Activated CD8-positive, alpha-beta memory T cell treated with anti-CD3 and anti-CD28 coated beads, Interleukin-2, amount 10 ng/mL, durations not matched to agents 7 days and 5 days (primary cell): ENCODE measurements around the gene GCNT2. TPM values are rescaled to one million over a fixed set of nuclear protein-coding genes. Genes with fewer than 3 reads are reported as not detected.
"Not testable (repeated sequence)": the region's sequence is repeated elsewhere in the genome, so short reads cannot be mapped to it uniquely, and the experiment has no call there.

Experiments
- ATAC-seq: fragments of 150-1000 bp; cut with Tn5 transposase; one replicate; pipeline ENCODE4 v1.10.0; 2021; ENCODE audit warnings: moderate library complexity
- CTCF ChIA-PET: fragments of 350-600 bp; sonication (Branson Sonifier 250); formaldehyde crosslinking; loops from one replicate; lab custom pipeline; 2021; ENCODE audit warnings: antibody characterized with exemption; lab: Charles Lee
- DNase-seq: peaks from one replicate; pipeline ENCODE4 v3.0.0-alpha.2; 2020
- H3K27ac Mint-ChIP-seq: one replicate; pipeline ENCODE4 v1.8.0; 2021; ENCODE audit warnings: mild to moderate bottlenecking, mixed read lengths
- H3K27me3 Mint-ChIP-seq: one replicate; pipeline ENCODE4 v1.8.0; 2021; ENCODE audit warnings: mixed read lengths
- H3K36me3 Mint-ChIP-seq: one replicate; pipeline ENCODE4 v1.8.0; 2021; ENCODE audit warnings: mild to moderate bottlenecking, mixed read lengths
- H3K4me1 Mint-ChIP-seq: one replicate; pipeline ENCODE4 v1.8.0; 2021; ENCODE audit warnings: mixed read lengths
- H3K4me3 Mint-ChIP-seq: one replicate; pipeline ENCODE4 v1.8.0; 2021; ENCODE audit warnings: mild to moderate bottlenecking, moderate library complexity, mixed read lengths
- H3K9me3 Mint-ChIP-seq: one replicate; pipeline ENCODE4 v1.8.0; 2022; ENCODE audit warnings: low read depth, mixed read lengths
- total RNA-seq, 2 experiments: library from RNA; stranded (reverse); gene quantifications; one replicate each; pipeline ENCODE4 v1.2.3, GENCODE V29; 2021

Gene GCNT2
- 1 to 10 TPM; 2.2 to 4.3 TPM for total RNA-seq

DNA sequence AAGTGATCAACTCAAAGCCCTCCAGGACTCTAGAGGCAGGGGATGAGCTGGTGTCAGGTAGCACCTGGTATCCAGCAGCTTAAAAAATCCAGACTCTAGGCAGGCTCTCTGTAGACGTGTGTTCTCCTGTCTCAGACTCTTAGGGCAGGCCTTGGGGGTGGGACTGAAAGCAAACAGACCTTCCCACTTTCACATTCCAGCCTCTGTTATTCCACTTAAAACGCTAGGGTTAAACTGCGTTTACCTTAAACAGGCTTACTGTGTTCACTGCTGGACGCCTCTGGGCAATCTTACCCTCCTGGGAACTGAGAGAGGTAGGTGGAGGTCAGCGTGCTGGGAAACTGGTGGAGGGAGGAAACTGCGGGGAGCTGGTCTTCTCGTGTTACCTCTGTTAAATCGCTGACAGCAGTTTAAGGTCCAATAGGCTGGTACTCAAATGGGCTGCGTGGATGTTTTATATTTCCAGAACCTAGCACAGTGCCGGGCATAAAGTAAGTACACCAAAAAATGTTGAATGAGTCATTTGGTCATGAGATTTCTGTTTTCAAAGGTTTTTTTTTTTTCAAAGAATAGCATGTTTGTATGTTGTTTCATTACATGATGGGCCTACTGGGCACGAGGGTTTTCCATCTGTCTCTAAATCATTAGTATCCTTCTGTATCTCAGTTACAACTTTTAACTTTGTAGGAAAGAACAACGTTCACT lies at the start of gene GCNT2:
TSS of gene GCNT2 (plus strand) at position 248 of the 705 bp plus-strand sequence. CDS start 7,561 bp downstream, outside the sequence.
- Mint-ChIP-seq H3K27ac (no peak within 1 kb of the TSS), H3K36me3 (no peaks in the 10 kb centered on the region), H3K4me1 (peaks cover 3% of the 10 kb centered on the region), H3K4me3 (no peak within 1 kb of the TSS), H3K27me3 (peaks cover 12% of the 10 kb centered on the region), H3K9me3 (no peaks in the 10 kb centered on the region)
- no peak for DNase-seq
- CTCF ChIA-PET = interaction anchor here (1.0 to 1.3 kb wide), 2 partner anchors 10 to 18 kb away, joined by 4 to 9 read pairs; no protein-coding TSS in a partner anchor
- ATAC-seq = no peak

DNA sequence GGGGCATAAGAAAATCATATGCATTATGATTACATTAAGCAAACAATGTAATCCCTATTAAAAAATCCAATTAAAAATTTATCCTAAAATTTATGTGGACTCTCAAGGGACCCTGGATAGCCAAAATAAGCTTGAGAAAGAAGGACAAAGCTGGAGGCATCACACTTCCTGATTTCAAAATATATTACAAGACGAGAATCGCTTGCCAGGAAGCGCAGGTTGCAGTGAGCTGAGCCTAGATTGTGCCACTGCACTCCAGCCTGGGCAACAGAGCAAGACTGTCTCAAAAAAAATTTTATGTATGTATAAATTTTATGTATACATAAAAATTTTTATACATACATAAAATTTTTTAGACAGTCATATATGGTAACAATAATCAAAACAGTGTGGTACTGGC lies 48.5 kb upstream of the GCNT2 start:
- Mint-ChIP-seq H3K36me3 (no peaks in the 10 kb centered on the region), H3K27ac (no peak overlapping the region), H3K4me1 (no peaks in the 10 kb centered on the region), H3K9me3 (no peaks in the 10 kb centered on the region), H3K4me3 (no peak overlapping the region), H3K27me3 (peaks cover 19% of the 10 kb centered on the region)
- CTCF ChIA-PET = no interaction called here
- DNase-seq (no peak), ATAC-seq (no peak)

DNA sequence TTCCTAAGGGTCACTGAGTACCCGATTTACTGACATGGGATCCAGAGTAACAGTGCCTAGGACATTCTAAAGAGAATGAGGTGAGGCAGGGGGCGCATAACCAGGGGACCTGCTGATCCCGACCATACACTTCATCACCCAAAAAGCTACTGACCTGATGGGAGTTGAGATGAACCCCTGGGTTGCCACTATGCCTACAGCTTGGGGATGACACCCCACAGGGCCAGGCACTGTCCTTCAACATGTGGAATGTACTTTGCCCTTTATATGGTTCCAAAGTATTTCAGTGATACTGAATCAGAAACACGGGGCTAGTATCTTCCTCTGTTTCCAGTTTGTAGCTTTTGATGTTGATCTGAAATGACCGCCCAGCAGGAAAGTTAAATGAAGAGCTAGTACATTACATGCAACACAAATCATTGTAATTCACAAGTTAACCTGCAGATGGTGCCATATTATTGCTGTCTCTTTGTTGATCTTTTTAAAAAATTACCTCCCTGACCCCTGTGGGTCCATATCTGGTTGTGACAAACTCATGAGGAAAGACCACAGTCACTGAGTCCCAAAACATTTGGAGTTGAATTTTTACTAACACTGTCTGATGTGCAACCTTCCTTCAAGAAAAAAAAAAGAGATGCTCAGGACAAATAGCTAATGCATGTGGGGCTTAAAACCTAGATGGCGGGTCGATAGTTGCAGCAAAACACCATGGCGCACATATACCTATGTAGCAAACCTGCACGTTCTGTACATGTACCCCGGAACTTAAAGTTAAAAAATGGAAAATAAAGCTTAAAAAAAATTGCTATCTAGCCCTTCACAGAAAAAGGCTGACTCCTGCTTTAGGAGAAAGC lies 42.7 kb upstream of the GCNT2 start:
- H3K27ac Mint-ChIP-seq = no peak overlapping the region
- H3K27me3 Mint-ChIP-seq = peaks cover 28% of the 10 kb centered on the region
- peaks cover 2% of the 10 kb centered on the region for H3K4me1 Mint-ChIP-seq
- ATAC-seq (peak; percentile 33), DNase-seq (no peak)
- H3K36me3 Mint-ChIP-seq = no peaks in the 10 kb centered on the region
- no peaks in the 10 kb centered on the region for H3K9me3 Mint-ChIP-seq
- CTCF ChIA-PET = interaction anchor here (0.7 to 4.7 kb wide), 30 partner anchors 9 to 645 kb away, joined by 3 to 50 read pairs (median 4); no protein-coding TSS in a partner anchor
- no peak overlapping the region for H3K4me3 Mint-ChIP-seq

DNA sequence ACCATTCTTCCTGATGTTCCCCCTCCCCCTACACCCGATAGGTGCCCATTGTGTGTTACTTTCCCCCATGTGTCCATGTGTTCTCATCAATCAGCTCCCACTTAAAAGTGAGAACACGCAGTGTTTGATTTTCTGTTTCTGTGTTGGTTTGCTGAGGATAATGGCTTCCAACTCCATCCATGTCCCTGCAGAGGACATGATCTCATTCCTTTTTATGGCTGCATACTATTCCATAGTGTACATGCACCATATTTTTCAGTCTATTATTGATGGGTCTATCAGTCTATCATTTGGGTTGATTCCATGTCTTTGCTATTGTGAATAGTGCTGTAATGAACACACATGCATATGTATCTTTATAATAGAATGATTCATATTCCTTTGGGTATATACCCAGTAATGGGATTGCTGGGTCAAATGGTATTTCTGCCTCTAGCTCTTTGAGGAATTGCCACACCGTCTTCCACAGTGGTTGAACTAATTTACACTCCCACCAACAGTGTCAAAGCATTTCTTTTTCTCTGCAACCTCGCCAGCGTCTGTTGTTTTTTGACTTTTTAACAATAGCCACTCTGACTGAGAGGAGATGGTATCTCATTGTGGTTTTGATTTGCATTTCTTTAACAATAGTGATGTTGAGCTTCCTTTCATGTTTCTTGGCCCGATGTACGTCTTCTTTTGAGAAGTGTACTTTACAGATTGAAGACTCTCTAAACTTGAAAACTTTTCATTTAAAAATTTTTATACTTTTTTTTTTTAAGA lies 41.0 kb upstream of the GCNT2 start:
- H3K4me1 Mint-ChIP-seq = peaks cover 2% of the 10 kb centered on the region
- ATAC-seq (no peak), DNase-seq (no peak)
- peaks cover 17% of the 10 kb centered on the region for H3K27me3 Mint-ChIP-seq
- no peaks in the 10 kb centered on the region for H3K9me3 Mint-ChIP-seq
- CTCF ChIA-PET = interaction anchor here (1.3 to 4.7 kb wide), 4 partner anchors 268 to 335 kb away, joined by 4 to 50 read pairs (median 6); no protein-coding TSS in a partner anchor
- H3K27ac Mint-ChIP-seq = no peak overlapping the region
- H3K36me3 Mint-ChIP-seq = no peaks in the 10 kb centered on the region
- no peak overlapping the region for H3K4me3 Mint-ChIP-seq

DNA sequence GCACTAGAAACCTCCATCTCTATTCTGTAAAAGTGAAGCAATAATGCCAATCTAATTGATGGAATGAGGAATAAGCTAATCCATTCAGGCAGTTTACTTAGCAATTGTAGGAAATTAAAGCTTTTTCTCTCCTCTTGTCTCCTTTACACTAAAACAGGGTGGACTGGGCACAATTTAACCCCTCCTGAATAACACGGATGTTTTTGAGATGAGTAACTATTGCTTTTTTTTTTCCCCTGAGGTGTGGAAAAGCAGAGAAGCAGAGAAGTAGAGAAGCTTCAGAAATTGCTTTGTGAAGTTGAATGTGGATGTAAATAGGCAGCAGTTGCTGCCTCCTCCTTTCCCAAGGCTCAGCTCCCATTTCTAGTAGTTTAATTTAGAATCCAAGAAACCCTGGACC lies 40.0 kb upstream of the GCNT2 start:
- H3K27me3 Mint-ChIP-seq = peaks cover 20% of the 10 kb centered on the region
- H3K9me3 Mint-ChIP-seq = no peaks in the 10 kb centered on the region
- no peaks in the 10 kb centered on the region for H3K36me3 Mint-ChIP-seq
- ATAC-seq (no peak), DNase-seq (no peak)
- CTCF ChIA-PET = interaction anchor here (0.7 to 4.7 kb wide), 3 partner anchors 285 to 559 kb away, joined by 3 to 50 read pairs (median 3); no protein-coding TSS in a partner anchor
- no peak overlapping the region for H3K4me3 Mint-ChIP-seq
- peaks cover 2% of the 10 kb centered on the region for H3K4me1 Mint-ChIP-seq
- H3K27ac Mint-ChIP-seq = no peak overlapping the region

DNA sequence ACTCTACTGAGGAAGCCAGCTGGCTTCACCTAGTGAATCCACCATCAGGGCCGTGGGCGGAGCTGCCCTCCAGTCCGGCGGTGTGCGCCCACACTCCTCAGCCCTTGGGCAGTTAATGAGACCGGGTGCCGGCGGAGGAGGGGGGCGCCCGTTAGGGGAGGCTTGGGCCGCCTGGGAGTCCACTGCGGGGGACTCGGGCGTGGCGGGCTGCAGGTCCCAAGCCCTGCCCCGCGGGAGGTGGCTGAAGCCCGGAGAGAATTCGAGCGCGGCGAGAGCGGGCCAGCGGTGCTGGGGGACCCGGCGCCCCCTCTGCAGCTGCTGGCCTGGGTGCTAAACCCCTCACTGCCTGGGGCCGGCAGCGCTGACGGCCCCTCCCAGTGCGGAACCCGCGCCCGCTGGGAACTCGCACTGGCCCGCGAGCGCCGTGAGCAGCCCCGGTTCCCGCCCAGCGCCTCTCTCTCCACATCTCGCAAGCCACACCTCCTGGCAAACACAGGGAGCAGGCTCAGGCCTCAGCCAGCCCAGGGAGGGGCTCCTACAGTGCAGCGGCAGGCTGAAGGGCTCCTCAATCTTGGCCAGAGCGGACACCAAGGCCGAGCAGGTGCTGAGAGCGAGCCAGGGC lies 38.4 kb upstream of the GCNT2 start:
- ATAC-seq = no peak
- CTCF ChIA-PET = no interaction called here
- Mint-ChIP-seq H3K27me3 (peaks cover 23% of the 10 kb centered on the region), H3K27ac (no peak overlapping the region), H3K36me3 (no peaks in the 10 kb centered on the region), H3K4me3 (no peak overlapping the region), H3K9me3 (no peaks in the 10 kb centered on the region), H3K4me1 (peaks cover 2% of the 10 kb centered on the region)
- no peak for DNase-seq

DNA sequence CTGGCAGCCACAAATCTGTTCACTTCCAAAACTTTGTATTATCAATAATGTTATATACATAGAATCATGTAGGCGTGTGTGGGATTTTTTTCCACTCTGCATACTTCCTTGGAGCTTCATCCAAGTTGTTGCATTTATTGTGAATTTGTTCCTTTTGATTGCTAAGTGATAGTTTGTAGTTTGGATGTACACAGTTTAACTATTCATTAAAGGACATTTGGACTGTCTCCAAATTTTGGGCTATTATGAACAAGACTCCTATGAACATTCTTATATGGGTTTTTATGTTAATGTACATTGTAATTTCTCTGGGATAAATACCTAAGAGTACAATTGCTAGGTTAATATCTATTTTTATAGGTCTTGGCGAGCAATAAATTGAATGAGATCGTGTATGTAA lies 36.2 kb upstream of the GCNT2 start:
- Mint-ChIP-seq H3K9me3 (no peaks in the 10 kb centered on the region), H3K4me3 (no peak overlapping the region), H3K36me3 (no peaks in the 10 kb centered on the region), H3K27ac (no peak overlapping the region), H3K4me1 (peaks cover 2% of the 10 kb centered on the region), H3K27me3 (peaks cover 21% of the 10 kb centered on the region)
- DNase-seq (no peak), ATAC-seq (no peak)
- CTCF ChIA-PET = no interaction called here

DNA sequence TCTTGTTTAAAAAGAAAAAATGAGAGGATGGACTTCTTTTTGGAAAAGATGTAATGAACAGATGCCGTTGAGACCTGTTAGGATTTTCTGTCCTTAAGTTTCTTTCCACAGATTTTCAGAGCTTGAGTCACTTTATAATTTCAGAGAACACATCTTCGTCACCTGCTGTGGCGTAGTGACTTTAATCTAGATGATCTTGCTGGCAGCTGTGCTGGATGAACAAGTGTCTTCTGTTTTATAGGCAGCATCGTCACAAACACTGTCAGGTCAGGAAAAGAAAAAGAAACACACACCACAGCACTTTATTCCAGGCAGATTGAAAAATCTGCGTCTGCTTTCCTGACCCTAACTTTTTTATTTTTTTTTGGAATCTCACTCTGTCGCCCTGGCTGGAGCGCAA lies 35.7 kb upstream of the GCNT2 start:
- ATAC-seq = no peak
- no peaks in the 10 kb centered on the region for H3K36me3 Mint-ChIP-seq
- DNase-seq = no peak
- no peak overlapping the region for H3K27ac Mint-ChIP-seq
- H3K4me1 Mint-ChIP-seq = no peaks in the 10 kb centered on the region
- H3K27me3 Mint-ChIP-seq = peaks cover 19% of the 10 kb centered on the region
- CTCF ChIA-PET = no interaction called here
- no peaks in the 10 kb centered on the region for H3K9me3 Mint-ChIP-seq
- H3K4me3 Mint-ChIP-seq = no peak overlapping the region

DNA sequence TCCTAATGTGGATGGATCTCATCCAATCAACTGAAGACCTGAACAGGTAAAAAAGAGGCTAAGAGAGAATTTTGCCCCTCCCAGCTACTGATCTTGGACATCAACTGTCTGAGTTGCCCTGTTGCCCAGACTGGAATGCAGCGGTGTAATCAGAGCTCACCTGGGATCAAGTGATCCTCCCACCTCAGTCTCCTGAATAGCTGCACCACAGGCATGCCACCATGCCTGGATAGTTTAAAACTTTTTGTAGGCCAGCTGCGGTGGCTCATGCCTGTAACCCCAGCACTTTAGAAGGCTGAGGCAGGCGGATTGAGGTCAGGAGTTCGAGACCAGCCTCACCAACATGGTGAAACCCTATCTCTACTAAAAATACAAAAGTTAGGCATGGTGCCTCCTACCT lies 34.9 kb upstream of the GCNT2 start:
- H3K9me3 Mint-ChIP-seq = no peaks in the 10 kb centered on the region
- DNase-seq (no peak), ATAC-seq (no peak)
- no peaks in the 10 kb centered on the region for H3K36me3 Mint-ChIP-seq
- H3K27ac Mint-ChIP-seq = no peak overlapping the region
- H3K4me1 Mint-ChIP-seq = no peaks in the 10 kb centered on the region
- H3K27me3 Mint-ChIP-seq = peaks cover 16% of the 10 kb centered on the region
- CTCF ChIA-PET = no interaction called here
- no peak overlapping the region for H3K4me3 Mint-ChIP-seq

DNA sequence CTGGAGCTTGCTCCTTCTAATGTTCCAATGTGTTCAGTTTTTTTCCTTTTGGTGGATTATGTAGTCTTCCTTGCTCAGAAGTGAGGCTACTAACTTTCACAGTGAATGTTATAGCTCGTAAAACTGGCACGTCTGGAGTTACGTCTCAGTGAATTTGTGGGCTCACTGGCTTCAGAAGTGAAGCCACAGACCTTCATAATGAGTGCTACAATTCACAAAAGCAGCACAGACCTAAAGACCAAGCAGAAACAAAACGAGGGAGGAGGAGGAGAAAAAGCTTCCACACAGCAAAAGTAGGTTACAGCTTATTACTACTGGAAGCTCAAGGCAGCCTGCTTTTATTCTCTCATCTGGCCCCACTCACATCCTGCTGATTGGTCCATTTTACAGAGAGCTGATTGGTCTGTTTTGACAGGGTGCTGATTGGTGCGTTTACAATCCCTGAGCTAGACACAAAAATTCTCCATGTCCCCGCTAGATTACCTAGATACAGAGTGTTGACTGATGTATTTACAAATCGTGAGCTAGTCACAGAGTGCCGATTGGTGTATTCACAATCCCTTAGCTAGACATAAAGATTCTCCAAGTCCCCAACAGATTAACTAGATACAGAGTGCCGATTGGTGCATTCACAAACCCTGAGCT lies 34.1 kb upstream of the GCNT2 start:
- not testable (repeated sequence) for H3K27me3 Mint-ChIP-seq, H3K27ac Mint-ChIP-seq, H3K36me3 Mint-ChIP-seq, H3K9me3 Mint-ChIP-seq, ATAC-seq, H3K4me3 Mint-ChIP-seq, DNase-seq, H3K4me1 Mint-ChIP-seq
- CTCF ChIA-PET = interaction anchor here (1.0 to 1.6 kb wide), 2 partner anchors 9 to 315 kb away, joined by 3 to 9 read pairs; no protein-coding TSS in a partner anchor

DNA sequence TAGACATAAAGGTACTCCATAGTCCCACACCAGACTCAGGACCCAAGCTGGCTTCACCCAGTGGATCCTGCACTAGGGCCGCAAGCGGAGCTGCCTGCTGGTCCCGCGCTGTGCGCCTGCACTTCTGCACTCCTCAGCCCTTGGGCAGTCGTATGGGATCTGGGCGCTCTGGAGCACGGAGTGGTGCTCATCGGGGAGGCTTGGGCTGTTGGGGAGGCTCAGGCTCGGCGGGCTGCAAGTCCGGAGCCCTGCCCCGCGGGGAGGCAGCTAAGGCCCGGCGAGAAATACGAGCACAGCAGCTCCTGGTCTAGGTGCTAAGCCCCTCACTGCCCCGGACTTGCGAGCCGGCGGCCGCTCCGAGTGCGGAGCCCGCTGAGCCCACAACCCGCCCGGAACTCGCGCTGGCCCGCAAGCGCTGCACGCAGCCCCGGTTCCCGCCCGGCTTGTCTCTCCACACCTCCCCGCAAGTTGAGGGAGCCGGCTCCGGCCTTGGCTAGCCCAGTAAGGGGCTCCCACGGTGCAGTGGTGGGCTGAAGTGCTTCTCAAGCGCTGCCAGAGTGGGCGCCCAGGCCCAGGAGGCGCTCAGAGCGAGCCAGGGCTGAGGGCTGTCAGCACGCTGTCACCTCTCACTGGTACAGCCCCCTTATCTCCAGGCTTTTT lies 33.4 kb upstream of the GCNT2 start:
- CTCF ChIA-PET = interaction anchor here (1.0 to 1.6 kb wide), 2 partner anchors 9 to 314 kb away, joined by 3 to 9 read pairs; no protein-coding TSS in a partner anchor
- H3K27ac Mint-ChIP-seq = no peak overlapping the region
- H3K27me3 Mint-ChIP-seq = peaks cover 10% of the 10 kb centered on the region
- H3K36me3 Mint-ChIP-seq = no peaks in the 10 kb centered on the region
- no peak overlapping the region for H3K4me3 Mint-ChIP-seq
- ATAC-seq (no peak), DNase-seq (no peak)
- no peaks in the 10 kb centered on the region for H3K9me3 Mint-ChIP-seq
- H3K4me1 Mint-ChIP-seq = no peaks in the 10 kb centered on the region

DNA sequence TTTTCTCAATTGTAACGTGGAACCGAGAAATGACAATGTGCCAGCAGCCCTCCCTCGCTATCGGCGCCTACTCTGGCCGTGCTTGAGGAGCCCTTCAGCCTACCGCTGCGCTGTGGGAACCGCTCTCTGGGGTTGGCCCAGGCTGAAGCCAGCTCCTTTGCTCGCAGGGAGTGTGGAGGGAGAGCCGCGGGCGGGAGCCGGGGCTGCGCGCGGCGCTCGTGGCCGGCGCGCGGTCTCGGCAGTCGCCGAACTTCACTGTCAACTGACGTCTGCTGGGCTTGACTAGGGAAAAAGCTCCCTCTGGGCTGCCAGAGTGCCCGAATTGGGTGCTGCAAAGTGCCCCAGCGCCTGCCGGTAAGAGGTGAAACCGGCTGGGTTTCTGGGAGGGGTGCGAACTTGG lies 29.7 kb upstream of the GCNT2 start:
- ATAC-seq = no peak
- CTCF ChIA-PET = interaction anchor here (2.2 kb wide), 1 partner anchor 13 kb away, joined by 7 read pairs; no protein-coding TSS in a partner anchor

More for the DNA sequence above, 29.7 kb upstream of the GCNT2 start:
- peaks cover 3% of the 10 kb centered on the region for H3K4me1 Mint-ChIP-seq
- peaks cover 22% of the 10 kb centered on the region for H3K27me3 Mint-ChIP-seq
- no peak overlapping the region for H3K27ac Mint-ChIP-seq
- no peak overlapping the region for H3K4me3 Mint-ChIP-seq
- no peaks in the 10 kb centered on the region for H3K36me3 Mint-ChIP-seq
- DNase-seq = no peak
- H3K9me3 Mint-ChIP-seq = no peaks in the 10 kb centered on the region
